Endothelial cell of umbilical vein (primary cell): ENCODE measurements around the gene GIGYF2. TPM values are rescaled to one million over a fixed set of nuclear protein-coding genes. Genes with fewer than 3 reads are reported as not detected.

Experiments used
- BruUV-seq: library from RNA; stranded (reverse); fragments of 400-500 nt; replicated peaks from 2 replicates; lab custom pipeline; 2021; lab: Mats Ljungman, UMichigan
- CTCF ChIA-PET: fragments of 300-600, 350-600 bp; sonication (Branson Sonifier 250); formaldehyde crosslinking; loops from one replicate; lab custom pipeline; 2021; ENCODE audit warnings: antibody characterized with exemption, inconsistent platforms; lab: Charles Lee
- POLR2A ChIA-PET: fragments of 300-600, 350-600 bp; sonication (Branson Sonifier 250); formaldehyde crosslinking; loops from one replicate; lab custom pipeline; 2021; ENCODE audit warnings: antibody characterized with exemption, inconsistent platforms; lab: Charles Lee
- DNase-seq: peaks from one replicate; pipeline ENCODE4 v3.0.0-alpha.2; 2011; ENCODE audit warnings: low read depth, low spot score
- FAIRE-seq: peaks from 2 replicates; lab custom pipeline; 2011; peaks lifted over from hg19 to GRCh38; lab: Jason Lieb, UNC
- H2AFZ ChIP-seq: 2 replicates; pipeline ENCODE4 v1.6.0; 2012; ENCODE audit warnings: low read depth, low read length, control low read depth, inconsistent platforms
- H3K27ac ChIP-seq: 2 replicates; pipeline ENCODE4 v1.5.1; 2011; ENCODE audit warnings: low read depth, mild to moderate bottlenecking, control low read depth, low read length, moderate library complexity; ENCODE audit not compliant: insufficient read depth
- H3K27me3 ChIP-seq, 2 experiments: 2 replicates each; pipeline versions ENCODE4 v1.6.0 to v1.6.1; 2011; ENCODE audit warnings: low read length in 2 of 2, mixed read lengths in 1 of 2; ENCODE audit not compliant: control insufficient read depth in 2 of 2, insufficient read depth in 2 of 2
- H3K36me3 ChIP-seq, 2 experiments: 2 replicates in 1 of 2; 3 replicates in 1 of 2; pipeline ENCODE4 v1.5.1; 2011; ENCODE audit warnings: low read length in 2 of 2, mild to moderate bottlenecking in 1 of 2, moderate library complexity in 1 of 2; ENCODE audit not compliant: control insufficient read depth in 2 of 2, insufficient read depth in 2 of 2; ENCODE audit errors: extremely low read depth in 1 of 2
- H3K4me1 ChIP-seq: 3 replicates; pipeline ENCODE4 v1.5.1; 2011; ENCODE audit warnings: mild to moderate bottlenecking, low read length; ENCODE audit not compliant: control insufficient read depth, insufficient read depth; ENCODE audit errors: extremely low read depth
- H3K4me2 ChIP-seq: 2 replicates; pipeline ENCODE4 v1.6.1; 2011; ENCODE audit warnings: low read length, control low read depth, mixed read lengths; ENCODE audit not compliant: insufficient read depth
- H3K4me3 ChIP-seq, 3 experiments: fragments of 200-600 bp in 1 of 3; sonication (generic), shearing (Covaris generic) in 1 of 3; replicated peaks in 1 of 3; 2 replicates each; pipeline ENCODE4 v1.5.1; 2011 to 2016; ENCODE audit warnings: control low read depth in 3 of 3, low read length in 3 of 3, mild to moderate bottlenecking in 2 of 3, inconsistent platforms in 1 of 3, low read depth in 1 of 3, moderate library complexity in 1 of 3; ENCODE audit not compliant: insufficient read depth in 1 of 3
- H3K79me2 ChIP-seq: 2 replicates; pipeline ENCODE4 v1.6.0; 2012; ENCODE audit warnings: low read length, inconsistent platforms; ENCODE audit not compliant: control insufficient read depth, insufficient read depth
- H3K9ac ChIP-seq: replicated peaks from 2 replicates; pipeline ENCODE3; 2011; ENCODE audit warnings: low read length, control low read depth; ENCODE audit not compliant: insufficient read depth; ENCODE audit errors: extremely low read depth
- H3K9me1 ChIP-seq: replicated peaks from 3 replicates; pipeline ENCODE4 v1.6.0; 2011; ENCODE audit warnings: mild to moderate bottlenecking, low read length; ENCODE audit not compliant: control insufficient read depth, insufficient read depth; ENCODE audit errors: extremely low read depth
- H3K9me3 ChIP-seq: replicated peaks from 2 replicates; pipeline ENCODE4 v1.5.1; 2012; ENCODE audit warnings: low read length, inconsistent platforms; ENCODE audit not compliant: control insufficient read depth, insufficient read depth
- H4K20me1 ChIP-seq: replicated peaks from 2 replicates; pipeline ENCODE3; 2011; ENCODE audit warnings: mild to moderate bottlenecking, low read length; ENCODE audit not compliant: control insufficient read depth, insufficient read depth; ENCODE audit errors: extremely low read depth
- CTCF ChIP-seq, 2 donors: IDR thresholded peaks; 1 replicate in 1 of 2; 2 replicates in 1 of 2; pipeline ENCODE4 v1.5.1; 2011; ENCODE audit warnings: low read length in 2 of 2, mild to moderate bottlenecking in 2 of 2, moderate library complexity in 2 of 2, control low read depth in 1 of 2, inconsistent platforms in 1 of 2, low read depth in 1 of 2; ENCODE audit not compliant: insufficient read depth in 1 of 2; ENCODE audit errors: extremely low read depth in 1 of 2
- EZH2 ChIP-seq: IDR thresholded peaks from 2 replicates; pipeline ENCODE4 v1.6.1; 2012; ENCODE audit warnings: borderline replicate concordance, low read depth, mild to moderate bottlenecking, moderate library complexity, low read length, inconsistent platforms; ENCODE audit not compliant: severe bottlenecking
- FOS ChIP-seq: IDR thresholded peaks from 2 replicates; pipeline ENCODE4 v1.6.1; 2011; ENCODE audit warnings: mild to moderate bottlenecking, low read length, moderate library complexity, borderline replicate concordance; ENCODE audit not compliant: insufficient read depth
- GATA2 ChIP-seq: IDR thresholded peaks from 2 replicates; pipeline ENCODE4 v1.7.0; 2011; ENCODE audit warnings: low read depth, mild to moderate bottlenecking, moderate library complexity, mixed read lengths, low read length; ENCODE audit not compliant: insufficient read length, insufficient read depth
- JUN ChIP-seq: IDR thresholded peaks from 2 replicates; pipeline ENCODE4 v1.6.1; 2011; ENCODE audit warnings: borderline replicate concordance, low read depth; ENCODE audit not compliant: insufficient read length, insufficient read depth
- MAX ChIP-seq: IDR thresholded peaks from 2 replicates; pipeline ENCODE4 v1.6.1; 2011; ENCODE audit not compliant: insufficient read depth, insufficient read length
- MYC ChIP-seq: IDR thresholded peaks from one replicate; pipeline ENCODE4 v1.6.1; 2011; ENCODE audit warnings: mild to moderate bottlenecking, low read depth, low read length
- POLR2A ChIP-seq: IDR thresholded peaks from 2 replicates; pipeline ENCODE4 v1.6.1; 2012; ENCODE audit warnings: low read depth, mild to moderate bottlenecking, control low read depth, low read length
- POLR2AphosphoS5 ChIP-seq: IDR thresholded peaks from 2 replicates; pipeline ENCODE4 v1.6.1; 2012; ENCODE audit warnings: low read depth, mild to moderate bottlenecking, control low read depth, low read length, moderate library complexity; ENCODE audit not compliant: insufficient read depth
- dilution Hi-C: fragments of 300-500 bp; cut with MboI; formaldehyde crosslinking; loops from one replicate; pipeline ENCODE4 v1.15.0; 2019; ENCODE audit warnings: low sequenced_read_pairs; ENCODE audit not compliant: extremely low pct_ligation_motif_present
- intact Hi-C: fragments of 100-400 bp; cut with micrococcal nuclease; formaldehyde crosslinking; loops from one replicate; pipeline ENCODE4 v1.10.0; 2022
- polyA plus RNA-seq, 4 experiments: library from polyadenylated mRNA; depleted of rRNA in 3 of 4; stranded (reverse) in 3 of 4; unstranded in 1 of 4; fragments of >200 nt; gene quantifications; 2 replicates each; pipeline versions ENCODE4 v1.2.1 to v1.2.3, GENCODE V29; 2011 to 2012; ENCODE audit warnings: missing spikeins in 1 of 4
- total RNA-seq: library from RNA; stranded (reverse); gene quantifications from 2 replicates; pipeline ENCODE4 v1.2.3, GENCODE V29; 2021

GIGYF2 gene
- total and polyA plus RNA-seq, 2 donors (not counting 3 experiments of a cell fraction or from before 2014, with no cell fraction given) = 22.9 to 56.4 TPM

- ChIA-PET POLR2A (no interaction called here), CTCF (no interaction called here)
- Histone ChIP-seq H3K9ac (no peak overlapping the region), H3K4me3 (no peak overlapping the region), H3K9me3 (no peaks in the 10 kb centered on the region), H3K9me1 (no peaks in the 10 kb centered on the region), H3K4me1 (no peaks in the 10 kb centered on the region), H3K36me3 (peaks cover 7% of the 10 kb centered on the region in 2 experiments), H3K27me3 (no peaks in the 10 kb centered on the region), H2AFZ (no peak overlapping the region), H4K20me1 (peaks cover 5% of the 10 kb centered on the region), H3K4me2 (no peak overlapping the region), H3K27ac (no peak overlapping the region), H3K79me2 (peaks cover 60% of the 10 kb centered on the region)
- no TSS peak for BruUV-seq
- FAIRE-seq (no peak), DNase-seq (no peak)
- intact Hi-C loops = no loop called here
- dilution Hi-C loops = no loop called here
- TF ChIP-seq JUN (no peak), GATA2 (no peak), MYC (no peak), MAX (no peak), CTCF (IDR thresholded peaks at IDR 0.05; ENCODE audit: extremely low read depth in 1 of 2, insufficient read depth in 1 of 2, low read depth in 1 of 2, low read length in 2 of 2) (no peak), FOS (no peak), POLR2A (no peak), EZH2 (no peak), POLR2AphosphoS5 (no peak)
Measured at GRCh38 chr2:232731470-232731869, 34.3 kb downstream of the GIGYF2 start.
